GM12891 (cell line): ENCODE results near the gene TFF1.

Experiments used
- POLR2A ChIP-seq: IDR thresholded peaks from 2 replicates; pipeline ENCODE4 v1.6.1; 2011; ENCODE audit warnings: low read depth, low read length, control low read depth
- POLR2AphosphoS5 ChIP-seq: IDR thresholded peaks from 2 replicates; pipeline ENCODE4 v1.6.1; 2011; ENCODE audit warnings: low read depth, low read length, control low read depth
- POU2F2 ChIP-seq: IDR thresholded peaks from 2 replicates; pipeline ENCODE4 v1.6.1; 2011; ENCODE audit warnings: low read depth, mild to moderate bottlenecking, control low read depth, low read length, moderate library complexity
- TAF1 ChIP-seq: IDR thresholded peaks from 2 replicates; pipeline ENCODE4 v1.6.1; 2011; ENCODE audit warnings: low read depth, low read length, control low read depth

- TF ChIP-seq POU2F2 (no peak), TAF1 (no peak), POLR2AphosphoS5 (no peak), POLR2A (no peak)
These were observed 10.1 kb upstream of the TFF1 start for GRCh38 chr21:42376338-42376982.
